Hepatocyte (in vitro differentiated cells): ENCODE measurements around the gene RNF4. TPM values are rescaled to one million over a fixed set of nuclear protein-coding genes. Genes with fewer than 3 reads are reported as not detected.

Experiments
- DNase-seq: peaks from one replicate; pipeline ENCODE4 v3.0.0-alpha.2; 2016; ENCODE audit warnings: low spot score
- H2AFZ ChIP-seq: fragments of 200-600 bp; sonication (generic); 2 replicates; pipeline ENCODE4 v1.6.0; 2016; ENCODE audit warnings: antibody characterized with exemption, mild to moderate bottlenecking
- H3K27ac ChIP-seq: fragments of 200-600 bp; sonication (generic); 2 replicates; pipeline ENCODE4 v1.5.1; 2016; ENCODE audit warnings: mild to moderate bottlenecking
- H3K27me3 ChIP-seq: fragments of 200-600 bp; sonication (generic); 2 replicates; pipeline ENCODE4 v1.6.1; 2016
- H3K36me3 ChIP-seq: fragments of 200-600 bp; sonication (generic); replicated peaks from 2 replicates; pipeline ENCODE4 v1.5.1; 2016; ENCODE audit warnings: low read depth; ENCODE audit not compliant: insufficient read depth
- H3K4me1 ChIP-seq: fragments of 200-600 bp; sonication (generic); 2 replicates; pipeline ENCODE4 v1.5.1; 2016; ENCODE audit warnings: mild to moderate bottlenecking, moderate library complexity; ENCODE audit not compliant: insufficient read depth
- H3K4me2 ChIP-seq: fragments of 200-600 bp; sonication (generic); 2 replicates; pipeline ENCODE4 v1.6.0; 2016
- H3K4me3 ChIP-seq: fragments of 200-600 bp; sonication (generic); 2 replicates; pipeline ENCODE4 v1.5.1; 2016; ENCODE audit warnings: mild to moderate bottlenecking
- H3K79me2 ChIP-seq: fragments of 200-600 bp; sonication (generic); 2 replicates; pipeline ENCODE4 v1.6.0; 2017; ENCODE audit warnings: mild to moderate bottlenecking
- H3K9me2 ChIP-seq: fragments of 200-600 bp; sonication (generic); replicated peaks from 2 replicates; pipeline ENCODE4 v1.6.0; 2017; ENCODE audit warnings: mild to moderate bottlenecking; ENCODE audit not compliant: insufficient read depth
- H3K9me3 ChIP-seq: fragments of 200-600 bp; sonication (generic); 2 replicates; pipeline ENCODE4 v1.5.1; 2016; ENCODE audit warnings: low read depth, mild to moderate bottlenecking
- H4K20me1 ChIP-seq: fragments of 200-600 bp; sonication (generic); 2 replicates; pipeline ENCODE4 v1.6.0; 2016; ENCODE audit warnings: mild to moderate bottlenecking; ENCODE audit not compliant: insufficient read depth, poor library complexity, severe bottlenecking
- CTCF ChIP-seq: fragments of 200-600 bp; sonication (generic); IDR thresholded peaks from 2 replicates; pipeline ENCODE4 v1.5.1; 2016; ENCODE audit warnings: antibody characterized with exemption, mild to moderate bottlenecking; ENCODE audit not compliant: poor library complexity
- EZH2 ChIP-seq: fragments of 200-600 bp; sonication (generic); IDR thresholded peaks from 2 replicates; pipeline ENCODE4 v1.6.1; 2016; ENCODE audit warnings: antibody characterized with exemption, mild to moderate bottlenecking, borderline replicate concordance
- EZH2phosphoT487 ChIP-seq: fragments of 200-600 bp; sonication (generic); IDR thresholded peaks from one replicate; pipeline ENCODE4 v1.6.1; 2018; ENCODE audit warnings: antibody characterized with exemption, mild to moderate bottlenecking, low read depth, moderate library complexity; ENCODE audit not compliant: unreplicated experiment, severe bottlenecking
- WGBS: methylation state at CpG from one replicate; pipeline ENCODE4 v1.1.6; 2016; ENCODE audit warnings: low lambda C conversion rate; ENCODE audit errors: missing lambda C conversion rate; 5-methylcytosine and 5-hydroxymethylcytosine counted together
- polyA plus RNA-seq: library from polyadenylated mRNA; unstranded; fragments of >200 nt; fragmentation: Nextera tagmentation; extraction: Ambion mirVana; gene quantifications from 2 replicates; pipeline ENCODE4 v1.2.1, GENCODE V29; 2016
- total RNA-seq: library from RNA; depleted of rRNA; stranded (reverse); fragments of >200 nt; gene quantifications from 2 replicates; pipeline ENCODE4 v1.2.3, GENCODE V29; 2014

RNF4 gene
- total and polyA plus RNA-seq, 2 experiments from 2014 or later: 42.4 to 50.3 TPM

- peak overlapping the region; percentile 97 for H3K27ac ChIP-seq
- H4K20me1 ChIP-seq: peaks cover 26% of the 10 kb centered on the region
- peak overlapping the region; percentile 89 for H2AFZ ChIP-seq
- H3K27me3 ChIP-seq: no peaks in the 10 kb centered on the region
- no peaks in the 10 kb centered on the region for H3K36me3 ChIP-seq
- H3K9me3 ChIP-seq: no peaks in the 10 kb centered on the region
- H3K4me2 ChIP-seq: peak overlapping the region; percentile 91
- peaks cover 25% of the 10 kb centered on the region for H3K4me1 ChIP-seq
- H3K9me2 ChIP-seq: no peaks in the 10 kb centered on the region
- H3K4me3 ChIP-seq: peak overlapping the region; percentile 84
- 59% methylated on average over 5 of the region's 5 CpGs for WGBS
- no peak for DNase-seq
- TF ChIP-seq EZH2phosphoT487: no peak
- no peak for TF ChIP-seq CTCF
- TF ChIP-seq EZH2: no peak
- peaks cover 32% of the 10 kb centered on the region for H3K79me2 ChIP-seq
Observed at GRCh38 chr4:2534904-2535375, 66.0 kb downstream of the RNF4 start.

GRCh38 chr4:2535376-2536192 lies 66.7 kb downstream of the RNF4 start:
- peak; percentile 63 for DNase-seq
- H3K9me3 ChIP-seq: no peaks in the 10 kb centered on the region
- peak overlapping the region; percentile 91 for H3K4me2 ChIP-seq
- TF ChIP-seq EZH2phosphoT487: no peak
- no peak for TF ChIP-seq EZH2
- peak; percentile 21 for TF ChIP-seq CTCF
- no peaks in the 10 kb centered on the region for H3K36me3 ChIP-seq
- 3% methylated on average over 46 of the region's 77 CpGs for WGBS
- peaks cover 32% of the 10 kb centered on the region for H4K20me1 ChIP-seq
- H3K27me3 ChIP-seq: no peaks in the 10 kb centered on the region
- H3K4me1 ChIP-seq: peaks cover 25% of the 10 kb centered on the region
- peak overlapping the region; percentile 84 for H3K4me3 ChIP-seq
- peak overlapping the region; percentile 97 for H3K27ac ChIP-seq
- H3K79me2 ChIP-seq: peaks cover 38% of the 10 kb centered on the region
- H2AFZ ChIP-seq: peak overlapping the region; percentile 89
- H3K9me2 ChIP-seq: no peaks in the 10 kb centered on the region

GRCh38 chr4:2536193-2537010 lies 67.5 kb downstream of the RNF4 start, which contains the start of gene FAM193A:
FAM193A (plus strand) TSS chr4:2536647; CDS start chr4:2536916, 269 bp downstream.
- peaks cover 47% of the 10 kb centered on the region for H3K79me2 ChIP-seq
- peak within 1 kb of the TSS; percentile 97 for H3K27ac ChIP-seq
- peaks cover 39% of the 10 kb centered on the region for H4K20me1 ChIP-seq
- H3K4me1 ChIP-seq: peaks cover 25% of the 10 kb centered on the region
- no peaks in the 10 kb centered on the region for H3K36me3 ChIP-seq
- H3K4me2 ChIP-seq: peak within 1 kb of the TSS; percentile 91
- peak; percentile 100 for DNase-seq
- H3K9me2 ChIP-seq: no peaks in the 10 kb centered on the region
- H3K9me3 ChIP-seq: no peaks in the 10 kb centered on the region
- peak within 1 kb of the TSS; percentile 84 for H3K4me3 ChIP-seq
- WGBS: 7% methylated on average over 15 of the region's 106 CpGs
- H2AFZ ChIP-seq: peak within 1 kb of the TSS; percentile 89
- H3K27me3 ChIP-seq: no peaks in the 10 kb centered on the region
- TF ChIP-seq CTCF (no peak), EZH2phosphoT487 (no peak), EZH2 (no peak)
